Erythroblast (primary cell): ENCODE data around the gene TNFRSF18.
"Not testable (repeated sequence)": the region's sequence is repeated elsewhere in the genome, so short reads cannot be mapped to it uniquely, and the experiment has no call there.

Source experiments
- DNase-seq, 2 experiments: peaks; one replicate each; lab custom pipeline; 2025; lab: John Stamatoyannopoulos, UW
- GATA1 ChIP-seq: IDR thresholded peaks from 2 replicates; pipeline ENCODE4 v1.6.1; 2011; ENCODE audit warnings: low read depth, mild to moderate bottlenecking, control low read depth, low read length, moderate library complexity
- POLR2A ChIP-seq: IDR thresholded peaks from 2 replicates; pipeline ENCODE4 v1.6.1; 2011; ENCODE audit warnings: mild to moderate bottlenecking, low read length

Gene TNFRSF18

GRCh38 chr1:1183221-1183747 lies 23.1 kb downstream of the TNFRSF18 start:
- TF ChIP-seq GATA1 = no peak
- no peak for TF ChIP-seq POLR2A
- DNase-seq = no peak

- TF ChIP-seq GATA1 = no peak
- TF ChIP-seq POLR2A = no peak
- no peak for DNase-seq
Observed at GRCh38 chr1:1182491-1183220, 23.7 kb downstream of the TNFRSF18 start.

DNA sequence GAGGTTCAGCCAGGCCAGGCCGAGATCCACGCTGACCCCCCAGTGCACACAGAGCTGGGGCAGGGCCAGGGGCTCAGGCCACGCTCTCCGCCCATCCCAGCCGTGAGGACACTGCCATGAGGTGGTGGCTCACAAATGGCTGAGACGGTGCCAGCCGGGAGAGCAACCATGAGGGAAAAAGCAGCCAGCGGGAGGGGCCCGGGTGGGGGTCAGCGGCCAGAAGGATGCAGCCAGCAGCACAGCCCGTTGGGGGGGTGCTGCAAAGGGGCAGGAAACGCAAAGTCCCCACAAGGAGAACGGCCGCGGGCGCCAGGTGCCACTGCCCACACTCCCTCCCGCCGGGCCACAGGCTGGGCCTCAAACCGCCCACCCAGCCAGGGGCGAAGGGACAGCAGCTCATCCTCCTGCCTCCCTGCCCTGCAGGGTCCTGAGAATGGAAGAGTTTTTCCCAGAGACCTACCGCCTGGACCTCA lies 24.4 kb downstream of the TNFRSF18 start:
- TF ChIP-seq GATA1 = no peak
- no peak for TF ChIP-seq POLR2A
- no peak for DNase-seq

DNA sequence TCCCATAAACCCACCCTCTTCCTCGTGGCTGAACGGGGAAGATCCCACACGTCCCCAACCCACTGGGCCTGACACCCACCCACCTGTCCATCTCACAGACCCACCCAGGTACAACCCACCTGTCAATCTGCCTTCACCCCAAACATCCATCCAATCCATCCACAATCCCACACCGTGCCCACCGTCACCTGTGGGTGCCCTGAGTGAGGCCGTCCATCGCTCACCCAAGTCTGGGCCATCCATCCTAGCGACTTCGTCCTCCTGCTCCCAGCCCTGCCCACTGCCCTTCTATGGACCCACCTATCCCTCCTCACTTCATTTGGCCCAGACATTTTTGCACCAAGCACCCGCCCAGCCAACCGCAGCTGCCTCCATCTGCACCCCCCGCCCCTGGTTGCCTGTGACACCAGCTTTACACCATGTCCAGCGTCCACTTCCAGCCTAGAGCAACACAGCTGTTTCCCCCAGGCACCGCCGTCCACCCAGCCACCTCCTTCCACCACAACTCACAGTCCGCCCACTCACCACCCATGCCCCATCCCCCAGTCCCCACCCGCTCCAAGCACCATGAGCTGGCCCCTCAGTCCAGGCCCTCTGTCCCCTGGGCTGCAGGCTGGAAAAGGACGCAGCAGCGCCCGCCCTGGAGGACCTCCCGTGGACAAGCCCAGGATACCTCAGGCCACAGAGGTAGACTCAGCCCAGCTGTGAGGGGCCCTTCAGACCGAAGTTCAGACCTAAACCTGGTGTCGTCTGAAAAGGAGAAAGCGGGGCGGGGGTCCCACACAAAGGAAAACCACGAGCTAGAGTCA lies 25.1 kb downstream of the TNFRSF18 start:
- TF ChIP-seq POLR2A = no peak
- no peak for TF ChIP-seq GATA1
- DNase-seq = no peak

- no peak for TF ChIP-seq POLR2A
- TF ChIP-seq GATA1 = no peak
- DNase-seq = no peak
Observed at GRCh38 chr1:1179983-1180861, 26.2 kb downstream of the TNFRSF18 start.

GRCh38 chr1:1179346-1179982 lies 26.9 kb downstream of the TNFRSF18 start:
- no peak for DNase-seq
- TF ChIP-seq POLR2A = no peak
- TF ChIP-seq GATA1 = no peak

GRCh38 chr1:1178794-1179331 lies 27.5 kb downstream of the TNFRSF18 start:
- no peak for TF ChIP-seq GATA1
- no peak for TF ChIP-seq POLR2A
- DNase-seq = no peak

DNA sequence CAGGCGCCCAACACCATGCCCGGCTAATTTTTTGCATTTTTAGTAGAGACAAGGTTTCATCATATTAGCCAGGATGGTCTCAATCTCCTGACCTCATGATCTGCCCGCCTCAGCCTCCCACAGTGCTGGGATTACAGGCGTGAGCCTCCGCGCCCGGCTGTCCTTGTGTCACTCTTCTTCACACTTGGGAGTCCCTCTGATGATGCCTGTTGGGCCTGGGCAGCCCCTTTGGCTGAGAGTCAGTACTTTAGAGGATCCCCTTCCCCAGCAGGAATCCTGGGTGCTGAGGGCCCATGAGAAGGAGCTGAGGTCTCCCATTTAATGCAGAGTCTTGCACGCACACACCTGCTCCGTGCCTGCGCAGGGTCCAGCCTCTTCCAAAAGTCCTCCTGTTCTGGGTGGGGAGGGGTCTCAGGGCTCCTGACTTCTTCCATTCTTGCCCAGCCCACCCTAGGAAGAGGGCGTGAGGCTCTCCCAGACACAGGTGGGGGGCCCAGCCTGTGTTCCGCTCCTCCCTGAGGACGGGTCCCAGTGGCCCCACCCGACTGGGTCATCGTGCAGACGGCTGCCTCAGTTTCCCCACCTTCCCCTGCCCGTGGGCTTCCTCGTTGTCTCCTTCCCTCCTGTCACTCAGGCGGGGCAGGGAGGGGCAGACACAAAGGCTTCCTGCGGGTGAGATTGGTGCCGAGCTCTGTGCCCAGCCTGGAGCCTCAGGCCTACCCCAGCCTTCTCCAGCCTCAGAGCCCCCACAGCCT lies 28.8 kb downstream of the TNFRSF18 start:
- DNase-seq = no peak
- TF ChIP-seq GATA1 = no peak
- TF ChIP-seq POLR2A = no peak

DNA sequence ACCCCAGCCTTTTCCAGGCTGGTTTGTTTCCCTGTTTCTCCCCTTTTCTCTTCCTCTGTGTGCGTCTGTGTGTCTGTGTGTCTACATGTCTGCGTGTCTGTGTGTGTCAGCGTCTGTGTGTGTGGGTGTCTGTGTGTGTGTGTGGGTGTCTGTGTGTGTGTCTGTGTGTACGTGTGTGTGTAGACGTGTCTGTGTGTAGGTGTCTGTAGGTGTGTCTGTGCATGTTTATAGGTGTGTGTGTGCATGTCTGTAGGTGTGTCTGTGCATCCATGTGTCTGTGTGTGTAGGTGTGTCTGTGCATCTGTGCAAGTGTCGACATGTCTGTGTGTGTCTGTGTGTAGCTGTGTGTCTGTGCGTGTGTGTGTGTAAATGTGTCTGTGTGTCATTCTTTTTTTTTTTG lies 29.5 kb downstream of the TNFRSF18 start:
- no peak for DNase-seq
- TF ChIP-seq POLR2A (no peak), GATA1 (no peak)

- DNase-seq = not testable (repeated sequence)
Observed at GRCh38 chr1:1176063-1176761, 30.2 kb downstream of the TNFRSF18 start.

- no peak for DNase-seq
Observed at GRCh38 chr1:1175221-1176062, 30.9 kb downstream of the TNFRSF18 start.

More at GRCh38 chr1:1175221-1176062, 30.9 kb downstream of the TNFRSF18 start:
- TF ChIP-seq POLR2A (no peak), GATA1 (no peak)
